Measurements from ENCODE around the gene RAVER1. TPM values are rescaled to one million over a fixed set of nuclear protein-coding genes. Genes with fewer than 3 reads are reported as not detected.
A peak's percentile ranks its signal among the peaks of the same experiment; 100 is the strongest.

RAVER1 gene
- total and polyA plus RNA-seq, 2 of the 13 experiments (the other 11 are each of a cell fraction or from before 2014, with no cell fraction given): 3.6 to 7.9 TPM

- TF ChIP-seq SKIL (CRISPR knock-in tag; IDR thresholded peaks at IDR 0.05; ENCODE audit: borderline replicate concordance) (peak; percentile 18; the same call in 1 of the 2 replicates), KDM1A (CRISPR knock-in tag; IDR thresholded peaks at IDR 0.05) (no peak), ADNP (CRISPR knock-in tag; IDR thresholded peaks at IDR 0.05) (no peak), ZBTB39 (CRISPR knock-in tag; IDR thresholded peaks at IDR 0.05) (no peak), TEAD2 (CRISPR knock-in tag; IDR thresholded peaks at IDR 0.05) (no peak), ZSCAN31 (CRISPR knock-in tag; IDR thresholded peaks at IDR 0.05; ENCODE audit: low read depth) (peak; percentile 36; the same call in 1 of the 2 replicates), BRF2 (CRISPR knock-in tag; IDR thresholded peaks at IDR 0.05) (no peak), ASH2L (IDR thresholded peaks at IDR 0.05; ENCODE audit: insufficient read length, low read depth, low read length) (no peak), SCMH1 (CRISPR knock-in tag; IDR thresholded peaks at IDR 0.05; ENCODE audit: borderline replicate concordance) (no peak), DPF2 (CRISPR knock-in tag; IDR thresholded peaks at IDR 0.05; ENCODE audit: borderline replicate concordance, low read depth) (no peak), ZNF121 (CRISPR knock-in tag; IDR thresholded peaks at IDR 0.05) (no peak), KAT7 (CRISPR knock-in tag; IDR thresholded peaks at IDR 0.05; ENCODE audit: borderline replicate concordance) (no peak), HINFP (CRISPR knock-in tag; IDR thresholded peaks at IDR 0.05; ENCODE audit: low read depth) (no peak), NFIB (CRISPR knock-in tag; IDR thresholded peaks at IDR 0.05; ENCODE audit: borderline replicate concordance) (no peak), ZNF713 (CRISPR knock-in tag; IDR thresholded peaks at IDR 0.05) (no peak), HNRNPLL (IDR thresholded peaks at IDR 0.05; ENCODE audit: low read depth, low read length, poor library complexity, severe bottlenecking) (no peak), MAZ (IDR thresholded peaks at IDR 0.05; ENCODE audit: borderline replicate concordance, low read depth, low read length) (no peak), MAZ (CRISPR knock-in tag; IDR thresholded peaks at IDR 0.05; ENCODE audit: low read depth) (0 out of 2 replicates have a peak, but pooled peaks have one; percentile 45), ZBTB14 (CRISPR knock-in tag; IDR thresholded peaks at IDR 0.05) (no peak), ZNF749 (CRISPR knock-in tag; IDR thresholded peaks at IDR 0.05; ENCODE audit: borderline replicate concordance) (0 out of 2 replicates have a peak, but pooled peaks have one; percentile 76), PRPF4 (IDR thresholded peaks at IDR 0.05; ENCODE audit: low read depth, low read length, poor library complexity, severe bottlenecking) (no peak)
These were observed 37.3 kb downstream of the RAVER1 start (continued) for GRCh38 chr19:10295847-10296591.

Measured in HepG2 (cell line).